WTC11 (cell line): ENCODE results near the gene LCA5. TPM values are rescaled to one million over a fixed set of nuclear protein-coding genes. Genes with fewer than 3 reads are reported as not detected.
A peak's percentile ranks its signal among the peaks of the same experiment; 100 is the strongest.

Experiments
- ATAC-seq: fragments of 200-7000 bp; cut with Tn5 transposase; 2 replicates; pipeline ENCODE4 v1.10.0; 2021; ENCODE audit warnings: mild to moderate bottlenecking, moderate library complexity
- CTCF ChIA-PET: fragments of 300-600 bp; sonication (Branson Sonifier 250); formaldehyde crosslinking; loops from one replicate; lab custom pipeline; 2021; ENCODE audit warnings: antibody characterized with exemption; lab: Charles Lee
- POLR2A ChIA-PET: fragments of 350-600 bp; sonication (Branson Sonifier 250); formaldehyde crosslinking; loops from one replicate; lab custom pipeline; 2021; ENCODE audit warnings: antibody characterized with exemption; lab: Charles Lee
- DNase-seq: peaks from one replicate; pipeline ENCODE4 v3.0.0; 2021; ENCODE audit warnings: low spot score
- H3K27ac Mint-ChIP-seq: 2 replicates; pipeline ENCODE4 v1.8.0; 2021; ENCODE audit warnings: mixed read lengths
- H3K27me3 Mint-ChIP-seq: 2 replicates; pipeline ENCODE4 v1.8.0; 2021; ENCODE audit warnings: low read depth, mild to moderate bottlenecking, moderate library complexity, mixed read lengths
- H3K36me3 Mint-ChIP-seq: 2 replicates; pipeline ENCODE4 v1.8.0; 2021; ENCODE audit warnings: mixed read lengths
- H3K4me1 Mint-ChIP-seq: 2 replicates; pipeline ENCODE4 v1.8.0; 2022; ENCODE audit warnings: mixed read lengths
- H3K4me3 Mint-ChIP-seq: 2 replicates; pipeline ENCODE4 v1.8.0; 2021; ENCODE audit warnings: mild to moderate bottlenecking, moderate library complexity, mixed read lengths
- H3K9me3 Mint-ChIP-seq: 2 replicates; pipeline ENCODE4 v1.8.0; 2021; ENCODE audit warnings: mixed read lengths
- ATF1 ChIP-seq: sonication (generic); formaldehyde crosslinking; IDR thresholded peaks from 2 replicates; pipeline ENCODE4 v1.8.1; 2023; ENCODE audit warnings: mild to moderate bottlenecking, moderate library complexity, missing genetic modification reagents
- ELF4 ChIP-seq: sonication (generic); formaldehyde crosslinking; IDR thresholded peaks from 2 replicates; pipeline ENCODE4 v1.8.1; 2022; ENCODE audit warnings: low read depth, mild to moderate bottlenecking, moderate library complexity, missing genetic modification reagents
- ESRRA ChIP-seq: sonication (generic); formaldehyde crosslinking; IDR thresholded peaks from 2 replicates; pipeline ENCODE4 v1.8.1; 2022; ENCODE audit warnings: mild to moderate bottlenecking, missing genetic modification reagents, borderline replicate concordance
- FOXJ3 ChIP-seq: sonication (generic); formaldehyde crosslinking; IDR thresholded peaks from 2 replicates; pipeline ENCODE4 v1.9.0; 2021; ENCODE audit warnings: missing genetic modification reagents, mild to moderate bottlenecking, borderline replicate concordance
- HMGA2 ChIP-seq: fragments of 250-450 bp; sonication (Bioruptor Pico); IDR thresholded peaks from 2 replicates; pipeline ENCODE4 v1.4.0; 2021; ENCODE audit warnings: mild to moderate bottlenecking, moderate library complexity
- JAZF1 ChIP-seq: fragments of 250-450 bp; sonication (Bioruptor Pico); IDR thresholded peaks from 2 replicates; pipeline ENCODE4 v1.9.0; 2021; ENCODE audit warnings: moderate library complexity, mild to moderate bottlenecking, inconsistent platforms
- PRDM15 ChIP-seq: sonication (generic); formaldehyde crosslinking; IDR thresholded peaks from 2 replicates; pipeline ENCODE4 v1.8.0; 2022; ENCODE audit warnings: missing genetic modification reagents
- ZNF219 ChIP-seq: sonication (generic); formaldehyde crosslinking; IDR thresholded peaks from 2 replicates; pipeline ENCODE4 v1.8.0; 2023; ENCODE audit warnings: missing genetic modification reagents, mild to moderate bottlenecking, borderline replicate concordance
- ZNF317 ChIP-seq: sonication (generic); formaldehyde crosslinking; IDR thresholded peaks from 2 replicates; pipeline ENCODE4 v1.8.1; 2023; ENCODE audit warnings: low read depth, mild to moderate bottlenecking, moderate library complexity, missing genetic modification reagents, borderline replicate concordance
- ZNF396 ChIP-seq: fragments of 250-450 bp; sonication (Bioruptor Pico); IDR thresholded peaks from 2 replicates; pipeline ENCODE4 v1.8.0; 2021; ENCODE audit warnings: mild to moderate bottlenecking, moderate library complexity, borderline replicate concordance
- ZNF423 ChIP-seq: fragments of 250-450 bp; sonication (Bioruptor Pico); IDR thresholded peaks from 2 replicates; pipeline ENCODE4 v2.1.2; 2022; ENCODE audit warnings: mild to moderate bottlenecking, moderate library complexity
- ZNF671 ChIP-seq: fragments of 250-450 bp; sonication (Bioruptor Pico); IDR thresholded peaks from 2 replicates; pipeline ENCODE4 v1.8.0; 2021; ENCODE audit warnings: mild to moderate bottlenecking
- total RNA-seq: library from RNA; stranded (reverse); gene quantifications from 3 replicates; pipeline ENCODE4 v1.2.3, GENCODE V29; 2021
- TF ChIP-seq, protein P1 (sequence below): fragments of 250-450 bp; sonication (Bioruptor Pico); IDR thresholded peaks from 2 replicates; pipeline ENCODE4 v2.1.2; 2022; ENCODE audit warnings: mild to moderate bottlenecking, moderate library complexity
- TF ChIP-seq, protein P2 (sequence below): sonication (generic); formaldehyde crosslinking; IDR thresholded peaks from 2 replicates; pipeline ENCODE4 v1.8.0; 2023; ENCODE audit warnings: mild to moderate bottlenecking, missing genetic modification reagents
- TF ChIP-seq, protein P3 (sequence below): fragments of 250-450 bp; sonication (Bioruptor Pico); IDR thresholded peaks from 2 replicates; pipeline ENCODE4 v1.9.0; 2021; ENCODE audit warnings: mild to moderate bottlenecking, borderline replicate concordance

The LCA5 gene
- total RNA-seq, 1 experiment from 2014 or later = 3.8 TPM

DNA sequence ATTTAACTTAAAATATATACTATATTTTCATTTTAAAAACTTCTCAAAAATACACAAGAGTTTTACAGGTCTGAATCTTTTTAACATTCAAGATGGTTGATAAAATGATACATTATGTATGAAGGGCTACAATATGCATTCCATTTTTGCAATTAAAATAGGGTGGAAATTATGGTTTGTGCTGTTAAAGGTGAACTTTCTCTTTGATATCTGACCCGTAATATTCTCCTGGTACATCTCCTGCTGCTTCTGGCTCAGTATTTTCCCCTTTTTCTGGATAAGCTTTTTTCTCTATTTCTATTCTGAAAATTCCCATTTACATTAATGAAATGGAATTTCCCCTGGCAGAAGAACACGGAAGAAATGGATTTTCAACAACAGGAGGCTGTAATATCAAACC, 27.4 kb upstream of the LCA5 start:
- TF ChIP-seq, protein P1, sequence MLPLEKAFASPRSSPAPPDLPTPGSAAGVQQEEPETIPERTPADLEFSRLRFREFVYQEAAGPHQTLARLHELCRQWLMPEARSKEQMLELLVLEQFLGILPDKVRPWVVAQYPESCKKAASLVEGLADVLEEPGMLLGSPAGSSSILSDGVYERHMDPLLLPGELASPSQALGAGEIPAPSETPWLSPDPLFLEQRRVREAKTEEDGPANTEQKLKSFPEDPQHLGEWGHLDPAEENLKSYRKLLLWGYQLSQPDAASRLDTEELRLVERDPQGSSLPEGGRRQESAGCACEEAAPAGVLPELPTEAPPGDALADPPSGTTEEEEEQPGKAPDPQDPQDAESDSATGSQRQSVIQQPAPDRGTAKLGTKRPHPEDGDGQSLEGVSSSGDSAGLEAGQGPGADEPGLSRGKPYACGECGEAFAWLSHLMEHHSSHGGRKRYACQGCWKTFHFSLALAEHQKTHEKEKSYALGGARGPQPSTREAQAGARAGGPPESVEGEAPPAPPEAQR = no peak
- TF ChIP-seq ZNF671 (CRISPR knock-in tag) (no peak), ZNF219 (CRISPR knock-in tag) (no peak), ZNF317 (no peak), ZNF423 (no peak), HMGA2 (CRISPR knock-in tag) (no peak), FOXJ3 (CRISPR knock-in tag) (no peak), ESRRA (no peak), PRDM15 (no peak)
- no peak overlapping the region for H3K4me3 Mint-ChIP-seq
- peaks cover 32% of the 10 kb centered on the region for H3K4me1 Mint-ChIP-seq
- no peaks in the 10 kb centered on the region for H3K27me3 Mint-ChIP-seq
- no peak for ATAC-seq
- peak overlapping the region; percentile 44; the same call in 1 of the 2 replicates for H3K27ac Mint-ChIP-seq
- CTCF ChIA-PET = no interaction called here
- no peak for DNase-seq
- POLR2A ChIA-PET = interaction anchor here (0.7 kb wide), 1 partner anchor 66 kb away, joined by 3 read pairs; the partner anchor contains the start of gene SH3BGRL2
- 0 out of 2 replicates have a peak, but pooled peaks cover 4% of the 10 kb centered on the region for H3K9me3 Mint-ChIP-seq
- H3K36me3 Mint-ChIP-seq = no peaks in the 10 kb centered on the region

GRCh38 chr6:79559706-79560105, 22.5 kb upstream of the LCA5 start:
- DNase-seq (no peak), ATAC-seq (no peak)
- ChIA-PET CTCF (no interaction called here), POLR2A (no interaction called here)
- H3K36me3 Mint-ChIP-seq = no peaks in the 10 kb centered on the region
- H3K4me1 Mint-ChIP-seq = peaks cover 10% of the 10 kb centered on the region
- no peak overlapping the region for H3K27ac Mint-ChIP-seq
- H3K9me3 Mint-ChIP-seq = 0 out of 2 replicates have a peak, but pooled peaks cover 4% of the 10 kb centered on the region
- TF ChIP-seq JAZF1 (CRISPR knock-in tag) = no peak
- no peak for TF ChIP-seq ATF1 (CRISPR knock-in tag)
- TF ChIP-seq, protein P2, sequence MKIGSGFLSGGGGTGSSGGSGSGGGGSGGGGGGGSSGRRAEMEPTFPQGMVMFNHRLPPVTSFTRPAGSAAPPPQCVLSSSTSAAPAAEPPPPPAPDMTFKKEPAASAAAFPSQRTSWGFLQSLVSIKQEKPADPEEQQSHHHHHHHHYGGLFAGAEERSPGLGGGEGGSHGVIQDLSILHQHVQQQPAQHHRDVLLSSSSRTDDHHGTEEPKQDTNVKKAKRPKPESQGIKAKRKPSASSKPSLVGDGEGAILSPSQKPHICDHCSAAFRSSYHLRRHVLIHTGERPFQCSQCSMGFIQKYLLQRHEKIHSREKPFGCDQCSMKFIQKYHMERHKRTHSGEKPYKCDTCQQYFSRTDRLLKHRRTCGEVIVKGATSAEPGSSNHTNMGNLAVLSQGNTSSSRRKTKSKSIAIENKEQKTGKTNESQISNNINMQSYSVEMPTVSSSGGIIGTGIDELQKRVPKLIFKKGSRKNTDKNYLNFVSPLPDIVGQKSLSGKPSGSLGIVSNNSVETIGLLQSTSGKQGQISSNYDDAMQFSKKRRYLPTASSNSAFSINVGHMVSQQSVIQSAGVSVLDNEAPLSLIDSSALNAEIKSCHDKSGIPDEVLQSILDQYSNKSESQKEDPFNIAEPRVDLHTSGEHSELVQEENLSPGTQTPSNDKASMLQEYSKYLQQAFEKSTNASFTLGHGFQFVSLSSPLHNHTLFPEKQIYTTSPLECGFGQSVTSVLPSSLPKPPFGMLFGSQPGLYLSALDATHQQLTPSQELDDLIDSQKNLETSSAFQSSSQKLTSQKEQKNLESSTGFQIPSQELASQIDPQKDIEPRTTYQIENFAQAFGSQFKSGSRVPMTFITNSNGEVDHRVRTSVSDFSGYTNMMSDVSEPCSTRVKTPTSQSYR (CRISPR knock-in tag) = no peak
- TF ChIP-seq ESRRA = no peak
- TF ChIP-seq, protein P3, sequence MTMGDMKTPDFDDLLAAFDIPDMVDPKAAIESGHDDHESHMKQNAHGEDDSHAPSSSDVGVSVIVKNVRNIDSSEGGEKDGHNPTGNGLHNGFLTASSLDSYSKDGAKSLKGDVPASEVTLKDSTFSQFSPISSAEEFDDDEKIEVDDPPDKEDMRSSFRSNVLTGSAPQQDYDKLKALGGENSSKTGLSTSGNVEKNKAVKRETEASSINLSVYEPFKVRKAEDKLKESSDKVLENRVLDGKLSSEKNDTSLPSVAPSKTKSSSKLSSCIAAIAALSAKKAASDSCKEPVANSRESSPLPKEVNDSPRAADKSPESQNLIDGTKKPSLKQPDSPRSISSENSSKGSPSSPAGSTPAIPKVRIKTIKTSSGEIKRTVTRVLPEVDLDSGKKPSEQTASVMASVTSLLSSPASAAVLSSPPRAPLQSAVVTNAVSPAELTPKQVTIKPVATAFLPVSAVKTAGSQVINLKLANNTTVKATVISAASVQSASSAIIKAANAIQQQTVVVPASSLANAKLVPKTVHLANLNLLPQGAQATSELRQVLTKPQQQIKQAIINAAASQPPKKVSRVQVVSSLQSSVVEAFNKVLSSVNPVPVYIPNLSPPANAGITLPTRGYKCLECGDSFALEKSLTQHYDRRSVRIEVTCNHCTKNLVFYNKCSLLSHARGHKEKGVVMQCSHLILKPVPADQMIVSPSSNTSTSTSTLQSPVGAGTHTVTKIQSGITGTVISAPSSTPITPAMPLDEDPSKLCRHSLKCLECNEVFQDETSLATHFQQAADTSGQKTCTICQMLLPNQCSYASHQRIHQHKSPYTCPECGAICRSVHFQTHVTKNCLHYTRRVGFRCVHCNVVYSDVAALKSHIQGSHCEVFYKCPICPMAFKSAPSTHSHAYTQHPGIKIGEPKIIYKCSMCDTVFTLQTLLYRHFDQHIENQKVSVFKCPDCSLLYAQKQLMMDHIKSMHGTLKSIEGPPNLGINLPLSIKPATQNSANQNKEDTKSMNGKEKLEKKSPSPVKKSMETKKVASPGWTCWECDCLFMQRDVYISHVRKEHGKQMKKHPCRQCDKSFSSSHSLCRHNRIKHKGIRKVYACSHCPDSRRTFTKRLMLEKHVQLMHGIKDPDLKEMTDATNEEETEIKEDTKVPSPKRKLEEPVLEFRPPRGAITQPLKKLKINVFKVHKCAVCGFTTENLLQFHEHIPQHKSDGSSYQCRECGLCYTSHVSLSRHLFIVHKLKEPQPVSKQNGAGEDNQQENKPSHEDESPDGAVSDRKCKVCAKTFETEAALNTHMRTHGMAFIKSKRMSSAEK (CRISPR knock-in tag) = no peak
- no peak for TF ChIP-seq ELF4 (CRISPR knock-in tag)
- TF ChIP-seq ZNF396 (CRISPR knock-in tag) = no peak
- TF ChIP-seq, all 79 proteins: peak for 0
- Mint-ChIP-seq H3K4me3 (no peak overlapping the region), H3K27me3 (no peaks in the 10 kb centered on the region)
